Measurements from ENCODE around the gene ELOVL2. TPM values are rescaled to one million over a fixed set of nuclear protein-coding genes. Genes with fewer than 3 reads are reported as not detected.
"Not testable (repeated sequence)": the region's sequence is repeated elsewhere in the genome, so short reads cannot be mapped to it uniquely, and the experiment has no call there.

Gene ELOVL2
- total and polyA plus RNA-seq, 7 donors, result 0.34 to 0.93 (median 0.57) TPM

- H3K27ac ChIP-seq, result no peak overlapping the region
- no peaks in the 10 kb centered on the region for H3K36me3 ChIP-seq (ENCODE audit: insufficient read depth in 1 of 2, low read depth in 1 of 2)
- H3K9me3 ChIP-seq, result no peaks in the 10 kb centered on the region
- ATAC-seq (no peak), DNase-seq (no peak)
- no peaks in the 10 kb centered on the region for H3K27me3 ChIP-seq (ENCODE audit: insufficient read depth in 3 of 3, low read length in 2 of 3)
- TF ChIP-seq CTCF (IDR thresholded peaks at IDR 0.05), result no peak
- intact Hi-C loops (cut with DNase I), result no loop called here
- H3K4me3 ChIP-seq, result no peak overlapping the region
- no peaks in the 10 kb centered on the region for H3K4me1 ChIP-seq
- WGBS, 3 donors, result 68 to 72% (median 70%) methylated on average over 4 of the region's 4 CpGs
These were observed 48.9 kb downstream of the ELOVL2 start for GRCh38 chr6:10995114-10995707.

- Histone ChIP-seq H3K9me3 (no peaks in the 10 kb centered on the region), H3K27me3 (ENCODE audit: insufficient read depth in 3 of 3, low read length in 2 of 3) (no peaks in the 10 kb centered on the region), H3K4me3 (no peak overlapping the region), H3K27ac (no peak overlapping the region), H3K4me1 (no peaks in the 10 kb centered on the region), H3K36me3 (ENCODE audit: insufficient read depth in 1 of 2, low read depth in 1 of 2) (no peaks in the 10 kb centered on the region)
- no peak for TF ChIP-seq CTCF (IDR thresholded peaks at IDR 0.05)
- WGBS, 3 donors, result 91 to 95% (median 91%) methylated on average over 8 of the region's 8 CpGs
- DNase-seq (no peak), ATAC-seq (no peak)
- intact Hi-C loops (cut with DNase I), result no loop called here
These were observed 50.2 kb downstream of the ELOVL2 start for GRCh38 chr6:10993896-10994295.

- no peak overlapping the region for H3K27ac ChIP-seq
- no peaks in the 10 kb centered on the region for H3K36me3 ChIP-seq (ENCODE audit: insufficient read depth in 1 of 2, low read depth in 1 of 2)
- DNase-seq (no peak), ATAC-seq (no peak)
- H3K4me3 ChIP-seq, result no peak overlapping the region
- intact Hi-C loops (cut with DNase I), result no loop called here
- TF ChIP-seq CTCF (IDR thresholded peaks at IDR 0.05), result no peak
- WGBS, 3 donors, result 37 to 41% (median 40%) methylated on average over 2 of the region's 2 CpGs
- H3K27me3 ChIP-seq (ENCODE audit: insufficient read depth in 3 of 3, low read length in 2 of 3), result no peaks in the 10 kb centered on the region
- no peaks in the 10 kb centered on the region for H3K9me3 ChIP-seq
- no peaks in the 10 kb centered on the region for H3K4me1 ChIP-seq
These were observed 53.0 kb downstream of the ELOVL2 start for GRCh38 chr6:10991115-10991514.

- no peak for TF ChIP-seq CTCF (IDR thresholded peaks at IDR 0.05)
- intact Hi-C loops (cut with DNase I), result no loop called here
- no peak overlapping the region for H3K4me3 ChIP-seq
- 90 to 96% (median 95%) methylated on average over 15 of the region's 15 CpGs for WGBS, 3 donors
- no peaks in the 10 kb centered on the region for H3K9me3 ChIP-seq
- ATAC-seq (no peak), DNase-seq (no peak)
- H3K27ac ChIP-seq, result no peak overlapping the region
- no peaks in the 10 kb centered on the region for H3K27me3 ChIP-seq (ENCODE audit: insufficient read depth in 3 of 3, low read length in 2 of 3)
- H3K4me1 ChIP-seq, result no peaks in the 10 kb centered on the region
- no peaks in the 10 kb centered on the region for H3K36me3 ChIP-seq (ENCODE audit: insufficient read depth in 1 of 2, low read depth in 1 of 2)
These were observed 54.5 kb downstream of the ELOVL2 start for GRCh38 chr6:10989587-10989986.

- H3K4me3 ChIP-seq; H3K36me3 ChIP-seq (ENCODE audit: insufficient read depth in 1 of 2, low read depth in 1 of 2); DNase-seq; H3K4me1 ChIP-seq; intact Hi-C loops (cut with DNase I); H3K27ac ChIP-seq; H3K9me3 ChIP-seq; ATAC-seq; H3K27me3 ChIP-seq (ENCODE audit: insufficient read depth in 3 of 3, low read length in 2 of 3): not testable (repeated sequence)
- WGBS, 3 donors, result 40 to 93% (median 57%) methylated on average over 1 to 2 of the region's 2 CpGs
These were observed 59.1 kb downstream of the ELOVL2 start for GRCh38 chr6:10984959-10985358.

Data from psoas muscle (tissue), 8 donors.